Right atrium auricular region (tissue), 2 donors: ENCODE results near the gene TEK. TPM values are rescaled to one million over a fixed set of nuclear protein-coding genes. Genes with fewer than 3 reads are reported as not detected.
A peak's percentile ranks its signal among the peaks of the same experiment; 100 is the strongest.

Experiments used
- DNase-seq: peaks from one replicate; pipeline ENCODE4 v3.0.0-alpha.2; 2019; ENCODE audit warnings: low spot score
- H3K27ac ChIP-seq, 2 donors: fragments of 200-600 bp; sonication (generic); 1 replicate in 1 of 2; 2 replicates in 1 of 2; pipeline ENCODE4 v1.5.1; 2016 to 2019
- H3K27me3 ChIP-seq, 2 donors: fragments of 200-600 bp; sonication (generic); one replicate each; pipeline versions ENCODE4 v1.5.1 to v1.6.0; 2017 to 2019
- H3K36me3 ChIP-seq: fragments of 200-600 bp; sonication (generic); one replicate; pipeline ENCODE4 v1.5.1; 2016
- H3K4me1 ChIP-seq, 2 donors: fragments of 200-600 bp; sonication (generic); one replicate each; pipeline versions ENCODE4 v1.5.1 to v1.6.0; 2017 to 2019
- H3K4me3 ChIP-seq, 2 donors: fragments of 200-600 bp; sonication (generic); 1 replicate in 1 of 2; 2 replicates in 1 of 2; pipeline ENCODE4 v1.5.1; 2017 to 2019; ENCODE audit warnings: mild to moderate bottlenecking in 1 of 2, moderate library complexity in 1 of 2
- H3K9me3 ChIP-seq, 2 donors: fragments of 200-600 bp; sonication (generic); one replicate each; pipeline ENCODE4 v1.5.1; 2019
- total RNA-seq, 2 donors: library from RNA; depleted of rRNA; stranded (reverse); fragments of >200 nt; gene quantifications; one replicate each; pipeline ENCODE4 v1.1.0, GENCODE V29; 2016
- TF ChIP-seq, protein P1 (sequence below), 2 donors: fragments of 200-600 bp; sonication (generic); IDR thresholded peaks; one replicate each; pipeline ENCODE4 v1.5.1; 2019; ENCODE audit warnings: antibody characterized with exemption in 2 of 2

Gene TEK
- total RNA-seq, 2 donors from 2014 or later: 16.7 to 30.7 TPM

DNA sequence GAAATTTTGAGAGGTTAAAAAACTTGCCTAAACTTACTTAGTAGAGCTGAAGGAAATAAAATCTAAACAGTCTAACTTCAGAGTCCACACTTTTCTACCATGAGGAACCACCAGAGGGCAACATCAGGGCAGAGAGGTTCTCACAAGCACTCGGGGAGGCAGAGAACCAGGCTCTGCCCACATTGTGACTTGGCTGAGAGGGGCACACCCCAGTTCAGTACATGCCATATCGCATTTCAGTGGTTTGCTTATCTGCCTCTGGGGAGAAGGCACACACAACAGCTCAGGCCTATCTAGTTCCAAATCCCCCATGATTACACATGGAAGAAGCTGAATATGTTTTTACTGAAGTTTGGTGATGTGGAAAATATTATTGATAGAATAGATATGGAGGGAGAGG lies 138.7 kb downstream of the TEK start:
- no peaks in the 10 kb centered on the region for H3K27me3 ChIP-seq
- H3K36me3 ChIP-seq: no peaks in the 10 kb centered on the region
- H3K4me1 ChIP-seq: no peaks in the 10 kb centered on the region
- H3K4me3 ChIP-seq: no peak overlapping the region
- H3K9me3 ChIP-seq: no peaks in the 10 kb centered on the region
- no peak overlapping the region for H3K27ac ChIP-seq
- TF ChIP-seq, protein P1, sequence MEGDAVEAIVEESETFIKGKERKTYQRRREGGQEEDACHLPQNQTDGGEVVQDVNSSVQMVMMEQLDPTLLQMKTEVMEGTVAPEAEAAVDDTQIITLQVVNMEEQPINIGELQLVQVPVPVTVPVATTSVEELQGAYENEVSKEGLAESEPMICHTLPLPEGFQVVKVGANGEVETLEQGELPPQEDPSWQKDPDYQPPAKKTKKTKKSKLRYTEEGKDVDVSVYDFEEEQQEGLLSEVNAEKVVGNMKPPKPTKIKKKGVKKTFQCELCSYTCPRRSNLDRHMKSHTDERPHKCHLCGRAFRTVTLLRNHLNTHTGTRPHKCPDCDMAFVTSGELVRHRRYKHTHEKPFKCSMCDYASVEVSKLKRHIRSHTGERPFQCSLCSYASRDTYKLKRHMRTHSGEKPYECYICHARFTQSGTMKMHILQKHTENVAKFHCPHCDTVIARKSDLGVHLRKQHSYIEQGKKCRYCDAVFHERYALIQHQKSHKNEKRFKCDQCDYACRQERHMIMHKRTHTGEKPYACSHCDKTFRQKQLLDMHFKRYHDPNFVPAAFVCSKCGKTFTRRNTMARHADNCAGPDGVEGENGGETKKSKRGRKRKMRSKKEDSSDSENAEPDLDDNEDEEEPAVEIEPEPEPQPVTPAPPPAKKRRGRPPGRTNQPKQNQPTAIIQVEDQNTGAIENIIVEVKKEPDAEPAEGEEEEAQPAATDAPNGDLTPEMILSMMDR (IDR thresholded peaks at IDR 0.05): peak; percentile 30 to 56
- DNase-seq: no peak

DNA sequence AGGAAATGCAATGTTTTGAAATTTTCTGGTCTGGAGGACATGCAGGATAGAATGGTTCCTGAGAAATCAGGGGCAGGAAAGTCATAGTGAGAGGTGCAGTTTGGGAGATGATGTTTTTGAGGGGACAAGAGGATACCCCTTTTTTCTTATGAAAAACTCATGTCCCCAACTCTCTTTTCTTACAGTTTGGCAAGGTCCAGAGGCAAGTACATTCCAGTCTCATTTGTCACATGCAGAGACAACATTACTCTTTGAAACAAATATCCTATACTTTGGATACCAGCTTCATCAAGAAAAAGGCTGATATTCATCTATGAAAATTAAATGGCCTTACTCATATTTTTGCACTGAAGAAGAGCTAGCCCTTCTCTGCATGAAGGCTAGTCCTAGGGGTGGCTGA lies 139.7 kb downstream of the TEK start:
- Histone ChIP-seq H3K4me3 (no peak overlapping the region), H3K4me1 (no peaks in the 10 kb centered on the region)

DNA sequence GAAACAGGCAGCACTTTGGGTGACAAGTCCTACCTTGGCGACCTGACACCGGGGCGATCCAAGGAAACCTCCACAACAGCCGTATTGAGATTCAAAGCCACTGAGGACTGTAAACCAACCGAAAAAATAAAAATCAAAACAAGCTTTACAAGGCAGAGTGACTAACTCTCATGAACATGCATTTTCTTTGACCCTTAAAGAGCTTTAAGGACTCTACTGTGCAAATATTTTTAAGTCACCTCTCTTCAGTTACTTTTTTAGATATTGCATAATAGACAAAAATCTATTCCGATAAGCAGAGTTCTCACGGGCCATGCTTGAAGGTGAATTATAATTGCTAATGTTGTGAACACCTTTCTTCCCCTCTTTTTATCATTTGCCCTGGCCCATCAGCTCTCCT lies 149.6 kb downstream of the TEK start:
- Histone ChIP-seq H3K27ac (no peak overlapping the region), H3K9me3 (no peaks in the 10 kb centered on the region), H3K4me3 (no peak overlapping the region), H3K36me3 (no peaks in the 10 kb centered on the region), H3K27me3 (no peaks in the 10 kb centered on the region), H3K4me1 (no peaks in the 10 kb centered on the region)
- TF ChIP-seq, protein P1 (IDR thresholded peaks at IDR 0.05): no peak
- no peak for DNase-seq

More for the DNA sequence above, 139.7 kb downstream of the TEK start:
- Histone ChIP-seq H3K27me3 (no peaks in the 10 kb centered on the region), H3K9me3 (no peaks in the 10 kb centered on the region), H3K36me3 (no peaks in the 10 kb centered on the region), H3K27ac (no peak overlapping the region)
- TF ChIP-seq, protein P1 (IDR thresholded peaks at IDR 0.05): no peak
- no peak for DNase-seq

DNA sequence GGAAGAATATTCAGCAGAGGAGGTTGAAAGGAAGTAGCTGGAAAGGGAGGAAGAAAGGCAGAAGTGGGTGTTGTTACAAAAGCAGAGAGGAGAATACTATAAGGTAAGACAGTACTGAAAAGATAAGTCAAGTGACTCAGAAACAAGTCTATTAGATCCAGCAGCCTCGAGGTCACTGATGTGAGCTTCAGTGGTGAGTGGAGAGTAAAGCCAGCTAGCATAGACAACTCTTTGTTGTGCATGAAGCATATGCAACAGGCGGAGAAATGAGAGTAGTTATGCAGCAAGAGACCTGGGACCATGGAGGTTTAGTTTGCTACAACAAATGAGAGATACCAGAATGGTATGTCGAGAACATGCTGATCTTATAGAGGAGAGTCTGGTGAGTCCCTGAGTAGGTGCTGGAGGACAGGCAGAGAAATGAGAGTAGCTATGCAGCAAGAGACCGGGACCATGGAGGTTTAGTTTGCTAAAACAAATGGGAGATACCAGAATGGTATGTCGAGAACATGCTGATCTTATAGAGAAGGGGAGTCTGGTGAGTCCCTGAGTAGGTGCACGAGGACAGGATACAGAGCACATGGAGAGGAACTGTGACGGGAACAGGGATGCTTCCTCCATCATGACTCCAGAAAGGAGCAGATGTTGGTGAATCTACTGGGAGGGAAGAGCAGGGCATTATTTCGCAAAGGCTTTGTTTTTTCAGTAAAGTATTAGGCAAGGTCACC lies 151.9 kb downstream of the TEK start:
- no peak for DNase-seq
- Histone ChIP-seq H3K27me3 (no peaks in the 10 kb centered on the region), H3K4me3 (no peak overlapping the region), H3K9me3 (no peaks in the 10 kb centered on the region), H3K27ac (no peak overlapping the region), H3K4me1 (no peaks in the 10 kb centered on the region), H3K36me3 (no peaks in the 10 kb centered on the region)
- TF ChIP-seq, protein P1 (IDR thresholded peaks at IDR 0.05): no peak

DNA sequence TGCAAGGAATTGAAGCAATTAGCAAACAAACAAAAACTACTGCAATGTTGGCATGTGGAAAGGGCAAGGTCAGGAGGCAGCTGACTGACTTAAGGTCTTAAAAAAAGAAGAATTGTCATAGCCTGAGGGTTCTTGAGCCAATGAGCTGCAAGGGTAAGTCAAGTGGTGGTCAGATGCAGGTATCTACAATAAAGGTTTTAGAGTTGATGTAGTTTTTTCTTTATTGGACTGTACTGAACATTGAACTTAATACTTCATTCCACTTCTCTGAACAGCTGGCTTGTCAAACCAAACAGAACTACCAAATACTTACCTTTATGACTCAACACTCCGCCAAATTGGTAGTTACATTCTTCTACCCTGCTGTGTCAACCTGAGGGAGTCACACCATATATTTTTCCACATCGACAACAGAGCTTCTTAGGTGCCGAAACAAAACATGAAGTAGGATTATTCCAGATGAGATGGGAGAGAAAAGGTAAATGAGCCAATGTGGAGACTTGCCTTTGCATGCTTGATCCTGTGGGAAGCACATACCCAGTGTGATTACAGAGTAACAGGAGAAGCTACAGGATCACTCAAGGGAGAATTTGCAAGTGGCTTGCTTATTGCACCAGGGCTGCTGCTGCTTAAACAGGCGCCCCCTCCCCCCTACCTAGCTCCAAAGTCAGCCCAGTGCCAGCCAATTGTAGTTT lies 152.6 kb downstream of the TEK start:
- TF ChIP-seq, protein P1 (IDR thresholded peaks at IDR 0.05): no peak
- no peaks in the 10 kb centered on the region for H3K9me3 ChIP-seq
- no peaks in the 10 kb centered on the region for H3K4me1 ChIP-seq
- no peak overlapping the region for H3K27ac ChIP-seq
- no peaks in the 10 kb centered on the region for H3K27me3 ChIP-seq
- H3K36me3 ChIP-seq: no peaks in the 10 kb centered on the region
- no peak for DNase-seq
- no peak overlapping the region for H3K4me3 ChIP-seq
